IPS-15b (cell line): Measurements from ENCODE around the gene DPCD.
A peak's percentile ranks its signal among the peaks of the same experiment; 100 is the strongest.
"Not testable (repeated sequence)": the region's sequence is repeated elsewhere in the genome, so short reads cannot be mapped to it uniquely, and the experiment has no call there.

Experiments used
- H3K27me3 ChIP-seq: one replicate; pipeline ENCODE4 v1.6.1; 2013; ENCODE audit warnings: low read length; ENCODE audit not compliant: control insufficient read depth, insufficient read depth
- H3K36me3 ChIP-seq: one replicate; pipeline ENCODE4 v1.6.1; 2013; ENCODE audit warnings: low read length; ENCODE audit not compliant: control insufficient read depth, insufficient read depth
- H3K4me1 ChIP-seq: one replicate; pipeline ENCODE4 v1.6.1; 2013; ENCODE audit warnings: mild to moderate bottlenecking, low read length; ENCODE audit not compliant: control insufficient read depth, insufficient read depth
- H3K4me3 ChIP-seq: one replicate; pipeline ENCODE4 v1.5.1; 2013; ENCODE audit warnings: low read depth, low read length
- H3K9ac ChIP-seq: one replicate; pipeline ENCODE4 v1.6.1; 2013; ENCODE audit warnings: low read depth, mild to moderate bottlenecking, low read length
- H3K9me3 ChIP-seq: one replicate; pipeline ENCODE4 v1.6.1; 2013; ENCODE audit warnings: mild to moderate bottlenecking, low read length; ENCODE audit not compliant: control insufficient read depth, insufficient read depth

Gene DPCD

DNA sequence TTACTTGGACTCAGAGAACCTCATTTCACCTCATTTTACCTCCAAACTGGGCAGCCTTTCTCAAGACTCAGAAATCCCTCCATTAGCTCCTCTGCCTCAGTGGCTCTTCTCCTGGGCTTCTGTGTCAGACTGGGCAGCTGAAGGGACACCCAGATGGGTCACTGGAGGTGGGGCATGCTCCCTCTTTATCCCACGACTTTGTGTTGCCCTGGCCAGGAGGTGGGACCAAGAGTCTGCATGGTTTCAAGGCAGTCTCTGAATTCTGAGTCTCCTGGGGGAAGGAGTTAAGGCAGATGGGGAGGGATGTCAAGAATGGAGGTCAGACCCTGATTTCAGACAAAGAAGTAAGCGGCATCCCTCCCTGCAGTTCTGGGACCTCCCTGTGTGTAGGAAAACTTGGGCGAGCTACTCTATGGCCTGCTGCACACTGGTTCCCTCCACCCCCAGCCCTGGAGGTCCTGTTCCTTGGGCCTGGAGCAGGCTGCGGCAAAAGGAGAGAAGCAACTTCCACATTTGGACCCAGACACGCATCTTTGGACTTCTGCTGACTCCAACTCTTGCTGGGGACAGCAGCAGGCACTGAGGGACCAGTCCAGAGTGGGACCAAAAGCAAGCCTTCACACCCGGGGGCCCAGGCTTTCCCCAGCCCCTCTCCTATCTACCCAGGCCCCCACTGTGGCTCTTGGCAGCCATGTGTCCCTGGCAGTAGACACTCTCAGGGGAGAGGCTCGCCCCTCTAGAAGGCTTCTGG lies 10.8 kb upstream of the DPCD start:
- Histone ChIP-seq H3K9ac (no peak overlapping the region), H3K4me1 (peaks cover 8% of the 10 kb centered on the region), H3K36me3 (peaks cover 17% of the 10 kb centered on the region), H3K27me3 (peaks cover 10% of the 10 kb centered on the region), H3K9me3 (no peaks in the 10 kb centered on the region), H3K4me3 (no peak overlapping the region)

DNA sequence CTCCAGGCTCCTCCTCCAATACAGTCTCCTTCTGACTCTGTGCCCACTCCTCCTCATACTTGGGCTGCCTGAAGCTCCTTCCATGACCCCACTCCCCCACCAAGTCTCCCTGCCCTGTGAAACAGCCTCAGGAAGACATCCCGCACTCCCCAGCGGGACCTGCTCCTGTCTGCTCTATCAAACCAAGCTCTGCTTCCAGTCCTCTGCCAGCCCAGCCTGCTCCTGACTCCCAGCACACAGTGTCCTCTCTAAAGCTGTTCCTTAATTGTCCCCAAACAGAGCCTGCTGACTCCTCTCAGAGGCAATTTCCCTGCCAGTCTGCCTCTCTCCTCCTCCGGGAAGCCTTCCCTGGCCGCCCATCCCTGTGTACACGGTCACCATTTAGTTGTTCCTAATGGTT lies 9.9 kb upstream of the DPCD start:
- H3K9ac ChIP-seq, result no peak overlapping the region
- peaks cover 22% of the 10 kb centered on the region for H3K36me3 ChIP-seq
- H3K27me3 ChIP-seq, result peaks cover 1% of the 10 kb centered on the region
- H3K4me3 ChIP-seq, result no peak overlapping the region
- no peaks in the 10 kb centered on the region for H3K9me3 ChIP-seq
- H3K4me1 ChIP-seq, result peaks cover 10% of the 10 kb centered on the region

DNA sequence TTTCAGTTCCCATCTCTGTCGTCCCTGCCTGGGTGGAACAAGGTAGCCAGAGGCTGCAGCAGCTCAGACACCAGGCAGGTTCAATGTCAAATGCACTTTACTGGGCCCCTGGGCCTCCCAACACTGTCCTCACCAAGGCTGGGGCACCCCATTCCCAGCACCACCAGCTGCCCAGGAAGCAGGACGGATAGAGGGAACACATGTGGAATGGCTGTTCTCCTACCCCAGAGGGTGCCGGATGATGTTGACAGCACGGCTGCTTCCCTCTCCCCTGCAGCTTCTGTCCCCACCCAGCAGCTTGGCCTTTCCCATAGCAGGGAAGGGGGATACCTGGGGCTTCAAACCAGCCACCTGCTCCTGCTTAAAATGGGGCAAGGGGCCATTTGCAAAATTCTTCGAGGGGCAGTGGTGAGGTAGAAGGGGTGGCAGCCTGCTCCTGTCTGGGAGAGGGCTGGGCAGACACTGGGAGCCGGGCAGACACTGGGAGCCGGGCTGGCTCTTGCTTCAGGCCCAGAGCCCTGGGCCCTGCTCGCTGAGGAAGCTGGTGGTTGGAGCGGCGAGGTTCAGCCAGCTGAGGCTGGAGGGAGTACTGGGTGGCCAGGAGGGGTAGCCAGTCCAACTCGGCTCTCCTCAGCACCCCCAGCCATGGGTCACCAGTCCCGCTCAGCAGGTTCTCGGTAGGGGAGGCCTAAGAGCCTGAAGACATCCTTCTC lies 9.2 kb upstream of the DPCD start:
- H3K9me3 ChIP-seq, result no peaks in the 10 kb centered on the region
- H3K36me3 ChIP-seq, result peaks cover 22% of the 10 kb centered on the region
- H3K27me3 ChIP-seq, result no peaks in the 10 kb centered on the region
- H3K4me3 ChIP-seq, result no peak overlapping the region
- H3K4me1 ChIP-seq, result peaks cover 10% of the 10 kb centered on the region
- no peak overlapping the region for H3K9ac ChIP-seq

DNA sequence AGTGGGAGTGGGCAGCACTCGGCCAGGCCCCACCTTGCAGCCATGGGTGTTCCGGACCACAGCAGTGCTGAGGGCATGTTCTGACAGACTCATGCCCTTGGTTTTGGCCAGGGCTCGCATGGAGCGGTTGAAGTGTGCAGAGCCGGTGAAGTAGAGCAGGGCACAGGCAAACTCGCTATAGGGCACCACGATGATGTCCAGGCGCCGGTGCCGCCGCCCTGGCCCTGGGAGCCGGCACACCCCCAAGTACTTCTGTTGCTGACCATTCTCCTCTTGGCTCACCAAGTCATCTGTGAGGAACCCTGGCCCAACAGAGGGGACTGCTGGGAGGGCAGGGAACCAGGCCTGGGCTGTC lies 8.6 kb upstream of the DPCD start:
- H3K4me3 ChIP-seq, result no peak overlapping the region
- H3K36me3 ChIP-seq, result peaks cover 22% of the 10 kb centered on the region
- peaks cover 10% of the 10 kb centered on the region for H3K4me1 ChIP-seq
- no peaks in the 10 kb centered on the region for H3K9me3 ChIP-seq
- no peak overlapping the region for H3K9ac ChIP-seq
- H3K27me3 ChIP-seq, result no peaks in the 10 kb centered on the region

DNA sequence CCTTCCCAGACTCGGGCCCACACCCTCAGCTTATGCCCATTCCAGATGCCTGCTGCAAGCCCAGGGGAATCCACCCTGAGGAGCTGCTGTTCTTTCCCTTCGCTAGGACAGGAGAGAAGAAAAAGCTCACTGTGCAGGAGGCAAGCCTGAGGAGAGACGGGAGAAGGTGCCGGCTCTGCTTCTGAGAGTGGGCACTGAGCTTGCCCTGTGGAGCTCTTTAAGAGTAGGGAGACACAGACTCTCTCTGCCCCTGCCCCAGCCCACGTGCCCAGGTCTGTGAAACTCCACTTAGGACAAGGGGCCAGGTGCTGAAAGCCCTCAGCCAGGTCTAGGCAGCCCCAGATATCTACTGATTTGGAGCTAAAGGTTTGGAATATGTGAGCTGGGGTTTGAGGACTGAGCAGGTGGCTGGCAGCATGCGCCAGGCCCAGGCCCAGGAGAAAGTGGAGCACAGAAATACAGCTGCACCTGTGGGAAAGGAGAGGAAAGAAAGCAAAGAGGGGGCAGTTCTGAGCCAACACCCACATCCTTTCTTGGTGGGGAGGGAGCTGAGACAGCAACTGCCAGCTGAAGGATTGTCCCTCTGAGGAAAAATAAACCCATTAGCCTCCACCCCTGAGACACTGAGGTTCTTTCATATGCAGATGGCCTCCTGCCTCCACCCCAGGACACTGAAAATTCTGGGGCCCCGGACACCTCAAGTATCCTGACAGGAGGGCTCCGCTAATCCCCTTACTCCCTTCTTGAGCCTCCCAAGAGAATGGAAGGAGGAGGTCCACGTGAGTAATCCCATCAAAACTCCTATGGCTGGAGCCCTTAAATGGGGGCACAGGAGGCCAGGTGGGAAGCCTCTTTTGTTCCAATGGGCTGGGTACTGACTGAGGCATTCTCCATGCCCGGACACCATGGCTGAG lies 7.4 kb upstream of the DPCD start:
- no peaks in the 10 kb centered on the region for H3K27me3 ChIP-seq
- H3K9me3 ChIP-seq, result no peaks in the 10 kb centered on the region
- peaks cover 22% of the 10 kb centered on the region for H3K36me3 ChIP-seq
- peak overlapping the region; percentile 2 for H3K9ac ChIP-seq
- H3K4me1 ChIP-seq, result peaks cover 10% of the 10 kb centered on the region
- no peak overlapping the region for H3K4me3 ChIP-seq

DNA sequence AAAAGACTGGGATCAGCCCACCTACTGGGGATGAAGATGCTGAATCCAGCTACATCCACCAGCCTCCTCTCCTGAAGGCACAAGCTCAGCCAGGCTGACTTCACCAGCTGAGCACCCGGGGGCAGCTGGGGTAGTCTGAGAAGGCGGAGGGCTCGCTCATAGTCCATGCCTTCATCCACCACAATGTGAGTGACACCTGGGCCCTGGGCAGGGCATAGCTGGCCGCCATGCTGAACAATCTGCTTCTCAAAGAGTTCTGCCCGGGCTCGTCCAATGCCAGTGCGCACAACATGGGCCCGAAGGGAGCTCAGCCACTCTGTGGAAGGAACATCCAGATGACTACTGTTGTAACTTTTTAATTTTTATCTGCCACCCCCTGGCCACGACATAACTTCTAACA lies 2.3 kb upstream of the DPCD start:
- H3K9ac ChIP-seq, result no peak overlapping the region
- H3K4me1 ChIP-seq, result peaks cover 8% of the 10 kb centered on the region
- no peaks in the 10 kb centered on the region for H3K9me3 ChIP-seq
- no peak overlapping the region for H3K4me3 ChIP-seq
- H3K27me3 ChIP-seq, result no peaks in the 10 kb centered on the region
- H3K36me3 ChIP-seq, result peaks cover 4% of the 10 kb centered on the region

DNA sequence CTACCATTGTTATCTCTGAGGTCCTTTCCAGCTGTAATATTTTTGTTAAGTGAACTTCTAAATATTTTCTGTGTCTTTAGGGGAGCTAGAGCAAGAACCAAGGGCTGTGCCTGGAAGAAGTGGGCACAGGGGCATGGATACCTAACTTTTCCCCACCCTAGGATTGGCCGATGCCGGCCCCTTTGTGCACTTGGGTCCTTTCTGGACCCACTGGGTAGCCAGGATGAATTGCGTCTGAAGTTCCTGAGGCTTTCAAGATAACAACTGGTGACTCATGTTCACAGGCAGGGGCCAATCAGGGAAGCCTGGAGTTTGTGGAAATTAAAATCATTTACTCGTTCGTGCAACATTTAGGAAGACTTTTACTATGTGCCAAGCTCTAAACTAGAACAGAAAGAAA lies 758 bp downstream of the DPCD start:
- Histone ChIP-seq H3K9ac (no peak overlapping the region), H3K4me3 (peak overlapping the region; percentile 95), H3K9me3 (no peaks in the 10 kb centered on the region)

DNA sequence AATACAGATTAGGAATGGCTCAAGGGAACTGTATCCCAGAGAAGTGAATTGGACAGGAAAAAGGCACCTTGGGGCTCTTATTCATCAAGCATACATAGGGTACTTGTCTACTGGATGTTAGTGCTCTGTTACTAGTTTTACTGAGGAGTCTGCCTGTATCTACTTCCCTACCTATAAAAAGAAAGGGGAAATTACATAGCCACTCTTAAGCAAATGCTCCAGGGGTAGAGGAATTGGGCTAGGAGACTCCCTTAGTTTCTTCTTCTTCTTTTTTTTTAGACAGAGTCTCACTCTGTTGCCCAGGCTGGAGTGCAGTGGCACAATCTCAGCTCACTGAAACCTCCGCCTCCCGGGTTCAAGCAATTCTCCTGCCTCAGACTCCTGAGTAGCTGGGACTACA lies 5.2 kb downstream of the DPCD start:
- H3K9me3 ChIP-seq, H3K4me1 ChIP-seq, H3K9ac ChIP-seq, H3K4me3 ChIP-seq, H3K27me3 ChIP-seq, H3K36me3 ChIP-seq: not testable (repeated sequence)

More for the DNA sequence above, 758 bp downstream of the DPCD start:
- peaks cover 2% of the 10 kb centered on the region for H3K4me1 ChIP-seq
- H3K27me3 ChIP-seq, result no peaks in the 10 kb centered on the region
- H3K36me3 ChIP-seq, result no peaks in the 10 kb centered on the region

DNA sequence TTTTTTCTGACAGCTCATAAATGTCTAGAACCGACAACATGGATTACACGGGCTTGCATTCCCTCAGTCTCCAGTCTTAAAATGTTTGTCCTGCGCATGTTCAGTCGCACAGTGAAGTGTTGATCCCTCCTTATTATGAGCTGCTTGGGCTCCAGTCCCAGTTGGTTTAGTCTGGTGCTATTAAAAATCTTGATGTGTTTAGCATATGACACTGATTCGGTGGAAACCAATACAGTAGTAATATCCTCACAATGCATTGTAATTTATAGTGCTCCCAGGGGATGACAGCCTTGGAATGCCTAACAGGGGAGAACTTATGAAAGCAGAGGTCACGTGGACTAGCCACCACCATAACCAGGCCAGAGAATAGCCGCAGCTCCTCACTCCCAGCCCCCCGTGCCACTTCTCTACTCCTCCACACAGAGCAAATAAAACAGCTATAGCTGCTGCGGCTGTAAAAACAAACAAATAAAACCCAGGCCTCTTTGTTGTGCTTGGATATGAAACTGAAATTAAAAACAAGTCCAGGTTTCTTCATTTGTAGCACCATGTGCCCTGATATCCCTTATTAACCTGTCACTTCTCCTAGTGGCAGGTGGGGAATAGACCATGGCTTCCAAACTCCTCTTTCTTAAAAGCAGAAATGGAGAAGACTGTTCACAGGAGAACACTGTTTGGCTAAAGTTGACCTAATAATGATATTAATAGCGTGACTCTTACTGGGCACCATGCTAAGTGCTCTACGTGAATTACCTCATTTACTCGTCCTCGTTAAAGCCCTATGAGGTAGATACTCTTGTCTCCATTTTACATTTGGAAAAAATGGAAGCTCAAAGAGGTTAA lies 7.7 kb downstream of the DPCD start:
- Histone ChIP-seq H3K4me3 (no peak overlapping the region), H3K9ac (no peak overlapping the region), H3K9me3 (no peaks in the 10 kb centered on the region), H3K4me1 (peaks cover 3% of the 10 kb centered on the region), H3K27me3 (no peaks in the 10 kb centered on the region), H3K36me3 (no peaks in the 10 kb centered on the region)

DNA sequence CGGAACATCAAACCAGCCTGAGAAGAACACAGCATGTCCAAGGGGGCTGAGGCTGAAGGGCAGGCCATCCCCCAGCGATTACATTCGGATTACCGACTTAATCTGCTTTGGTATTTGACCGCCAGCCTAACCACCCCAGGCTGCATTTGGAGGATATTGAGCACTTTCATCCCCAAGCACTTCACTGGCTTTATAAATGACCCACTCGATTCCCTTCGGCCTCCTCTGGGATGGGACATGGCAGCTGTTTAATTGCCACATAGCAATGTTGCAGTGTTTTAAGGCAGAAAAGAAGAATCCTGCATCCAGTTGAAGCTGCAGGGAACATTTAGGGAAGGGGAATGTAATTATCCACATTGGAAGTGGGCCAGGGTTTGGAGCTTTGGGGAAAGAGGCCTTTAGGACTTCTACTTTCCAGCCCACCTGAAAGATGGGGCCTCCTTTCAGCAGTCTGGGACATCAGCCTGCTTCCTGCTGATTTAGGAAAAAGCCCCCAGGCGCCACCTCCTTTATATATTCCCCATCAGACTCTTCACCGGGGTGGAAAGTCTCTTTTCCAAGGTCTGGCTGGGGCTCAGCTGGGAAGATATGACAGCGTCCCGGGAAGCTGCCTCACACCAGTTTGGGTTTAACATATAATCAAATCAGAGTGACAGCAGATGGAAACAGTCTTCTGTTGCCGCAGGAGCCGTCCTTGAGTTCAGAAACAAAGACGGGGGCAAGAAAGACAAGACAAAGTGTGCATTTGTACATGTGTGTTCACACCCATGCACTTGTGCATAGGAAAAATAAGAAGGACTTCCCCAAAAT lies 9.2 kb downstream of the DPCD start:
- peaks cover 3% of the 10 kb centered on the region for H3K4me1 ChIP-seq
- no peaks in the 10 kb centered on the region for H3K36me3 ChIP-seq
- no peaks in the 10 kb centered on the region for H3K9me3 ChIP-seq
- no peaks in the 10 kb centered on the region for H3K27me3 ChIP-seq
- no peak overlapping the region for H3K4me3 ChIP-seq
- peak overlapping the region; percentile 47 for H3K9ac ChIP-seq
